HG03469 (cell line): ENCODE data around the gene CH25H.

Experiments used
- ATAC-seq: cut with Tn5 transposase; IDR thresholded peaks from one replicate; pipeline ENCODE4 v1.9.1; 2021; ENCODE audit warnings: mild to moderate bottlenecking, moderate library complexity, moderate number of reproducible peaks; ENCODE audit not compliant: unreplicated experiment

Gene CH25H

DNA sequence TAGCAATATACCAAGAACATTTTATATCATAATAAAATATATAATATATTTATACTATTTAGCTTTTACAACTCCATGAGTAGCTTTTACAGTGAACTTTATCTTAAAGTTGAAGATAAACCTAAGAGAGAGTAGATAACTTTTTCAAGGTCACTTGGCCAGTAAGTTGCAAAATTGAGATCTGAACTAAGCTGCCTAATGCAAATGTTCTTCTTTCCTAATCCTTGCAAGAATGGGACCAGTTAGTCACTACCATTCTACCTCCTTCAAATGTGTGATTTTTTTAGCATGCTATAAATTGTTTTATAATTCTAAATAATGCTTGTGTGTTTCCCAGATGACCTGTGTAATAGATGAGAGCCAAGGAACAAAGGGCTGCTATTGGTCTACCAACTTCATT, 47.8 kb downstream of the CH25H start:
- no peak for ATAC-seq

DNA sequence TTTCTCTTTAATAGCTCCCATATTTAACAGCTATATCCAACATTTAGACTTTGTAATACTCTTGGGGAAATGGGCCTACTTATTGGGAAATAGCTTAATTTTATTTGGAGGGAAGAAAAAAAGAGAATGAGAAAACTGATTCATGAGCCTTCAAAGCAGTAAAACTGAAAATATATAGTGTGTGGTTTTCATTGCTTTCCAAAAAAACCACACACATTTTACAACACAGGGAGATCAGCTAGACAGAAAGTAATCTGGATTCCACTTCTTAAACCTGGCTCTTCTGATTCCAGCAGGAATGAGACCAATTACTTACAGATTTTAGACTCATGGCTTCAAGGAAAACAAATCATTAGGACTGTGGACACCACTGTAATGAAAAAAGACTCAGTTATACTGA, 48.7 kb downstream of the CH25H start:
- no peak for ATAC-seq

DNA sequence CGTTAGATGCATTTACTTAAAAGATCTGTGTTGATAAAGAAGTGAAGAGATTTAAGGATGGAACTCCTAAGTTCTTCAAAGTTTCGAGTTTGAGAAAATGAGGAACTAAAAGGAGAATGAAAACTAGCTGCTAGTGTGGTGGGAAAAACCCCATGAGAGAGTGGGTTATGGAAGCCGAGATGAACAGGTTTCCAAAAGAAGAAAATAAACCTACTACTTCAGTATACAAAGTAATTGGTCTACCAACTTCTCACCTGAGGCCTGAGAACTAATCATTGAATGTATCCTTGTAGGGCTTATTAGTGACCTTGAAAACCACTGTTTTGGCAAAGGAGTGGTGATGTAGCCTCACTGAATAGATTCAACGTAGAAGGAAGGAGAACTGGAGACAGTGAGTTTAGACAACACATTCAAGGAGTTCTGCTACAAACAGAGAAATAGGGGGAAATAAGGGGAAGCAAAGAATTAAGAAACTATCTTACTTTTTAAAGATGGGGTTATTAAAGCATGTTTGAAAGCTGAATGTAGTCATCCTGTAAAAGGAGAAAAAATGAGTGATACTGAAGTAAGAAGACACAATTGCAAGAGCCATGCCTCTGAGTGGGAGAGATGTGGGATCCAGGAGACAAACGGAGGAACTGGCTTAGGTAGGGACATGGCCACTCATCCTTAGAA, 50.8 kb downstream of the CH25H start:
- no peak for ATAC-seq
